ENCODE measurements around the gene IKZF2. TPM values are rescaled to one million over a fixed set of nuclear protein-coding genes. Genes with fewer than 3 reads are reported as not detected.

IKZF2 gene
- total and polyA plus RNA-seq, 2 of the 4 experiments (the other 2 are of a cell fraction) = 2.1 to 25.5 TPM

- no peak overlapping the region for H3K14ac ChIP-seq (replicated peaks; ENCODE audit: low read depth, low read length)
- H3K4ac ChIP-seq (ENCODE audit: low read depth, low read length) = no peak overlapping the region
- H3K27ac ChIP-seq (ENCODE audit: insufficient read depth, low read length) = no peak overlapping the region
- H4K20me1 ChIP-seq (ENCODE audit: insufficient read depth, low read length) = no peaks in the 10 kb centered on the region
- H3K36me3 ChIP-seq (ENCODE audit: control insufficient read depth, insufficient read depth, low read length) = no peaks in the 10 kb centered on the region; the same call in 1 of the 2 replicates
- dilution Hi-C loops (cut with HindIII; ENCODE audit: low sequenced_read_pairs, unreplicated experiment) = no loop called here
- no peaks in the 10 kb centered on the region; the same call in 1 of the 2 replicates for H3K4me1 ChIP-seq (ENCODE audit: control insufficient read depth, insufficient read depth, low read length)
- H2BK5ac ChIP-seq (ENCODE audit: low read depth, low read length, poor library complexity, severe bottlenecking) = no peak overlapping the region
- DNase-seq (no peak), ATAC-seq (ENCODE audit: low read depth) (no peak)
- no peak overlapping the region for H3K18ac ChIP-seq (ENCODE audit: low read depth, low read length)
- no peak overlapping the region for H3K56ac ChIP-seq (ENCODE audit: extremely low read depth, insufficient read depth, low read length)
- no peak overlapping the region for H3K4me3 ChIP-seq (ENCODE audit: insufficient read depth, low read depth, low read length)
- no CpG with 5 or more reads among the region's 2 CpGs for WGBS, 2 experiments (ENCODE audit: extremely low coverage in 2 of 2, insufficient read length in 1 of 2)
- no peak overlapping the region for H2AK5ac ChIP-seq (ENCODE audit: low read depth, low read length)
- no peak overlapping the region for H2AK9ac ChIP-seq (replicated peaks; ENCODE audit: low read depth, low read length, poor library complexity)
- intact Hi-C loops (cut with micrococcal nuclease) = no loop called here
- in situ Hi-C loops (cut with MboI; ENCODE audit: low sequenced_read_pairs) = no loop called here
- H2BK20ac ChIP-seq (ENCODE audit: low read depth, low read length) = no peak overlapping the region
- H4K8ac ChIP-seq (ENCODE audit: low read depth in 2 of 2, low read length in 2 of 2) = no peak overlapping the region
- no peaks in the 10 kb centered on the region for H3K9me1 ChIP-seq (ENCODE audit: insufficient read depth, low read length)
- POLR2A ChIA-PET (ENCODE audit: unreplicated experiment) = no interaction called here
- H2AFZ ChIP-seq (replicated peaks; ENCODE audit: low read length, poor library complexity) = no peak overlapping the region
- no peaks in the 10 kb centered on the region for H3K27me3 ChIP-seq (ENCODE audit: control insufficient read depth, insufficient read depth, low read length)
- H3K79me1 ChIP-seq (ENCODE audit: low read depth in 1 of 2, low read length in 2 of 2) = no peaks in the 10 kb centered on the region
- TF ChIP-seq POLR2A (IDR thresholded peaks at IDR 0.05; ENCODE audit: low read depth, low read length) = no peak
- no peak for TF ChIP-seq SMC3 (IDR thresholded peaks at IDR 0.05; ENCODE audit: low read depth, low read length)
- TF ChIP-seq CTCF (conservative IDR thresholded peaks at IDR 0.05; ENCODE audit: low read depth, low read length) = no peak
- TF ChIP-seq BHLHE40 (IDR thresholded peaks at IDR 0.05; ENCODE audit: low read depth, low read length) = no peak
- no peak for TF ChIP-seq CHD1 (IDR thresholded peaks at IDR 0.05; ENCODE audit: low read depth, low read length)
- TF ChIP-seq RAD21 (IDR thresholded peaks at IDR 0.05; ENCODE audit: low read length) = no peak
- TF ChIP-seq MAFK (IDR thresholded peaks at IDR 0.05; ENCODE audit: low read depth, low read length) = no peak
- TF ChIP-seq NFE2L2 (IDR thresholded peaks at IDR 0.05; ENCODE audit: low read depth, low read length) = no peak
- TF ChIP-seq CEBPB (IDR thresholded peaks at IDR 0.05; ENCODE audit: low read depth, low read length) = no peak
- no peak for TF ChIP-seq FOS (IDR thresholded peaks at IDR 0.05; ENCODE audit: low read depth, low read length)
- no peak for TF ChIP-seq MAZ (IDR thresholded peaks at IDR 0.05; ENCODE audit: borderline replicate concordance, low read depth, low read length)
- TF ChIP-seq MXI1 (IDR thresholded peaks at IDR 0.05; ENCODE audit: borderline replicate concordance, low read depth, low read length) = no peak
- TF ChIP-seq USF2 (IDR thresholded peaks at IDR 0.05; ENCODE audit: low read depth, low read length) = no peak
- TF ChIP-seq, protein P1, sequence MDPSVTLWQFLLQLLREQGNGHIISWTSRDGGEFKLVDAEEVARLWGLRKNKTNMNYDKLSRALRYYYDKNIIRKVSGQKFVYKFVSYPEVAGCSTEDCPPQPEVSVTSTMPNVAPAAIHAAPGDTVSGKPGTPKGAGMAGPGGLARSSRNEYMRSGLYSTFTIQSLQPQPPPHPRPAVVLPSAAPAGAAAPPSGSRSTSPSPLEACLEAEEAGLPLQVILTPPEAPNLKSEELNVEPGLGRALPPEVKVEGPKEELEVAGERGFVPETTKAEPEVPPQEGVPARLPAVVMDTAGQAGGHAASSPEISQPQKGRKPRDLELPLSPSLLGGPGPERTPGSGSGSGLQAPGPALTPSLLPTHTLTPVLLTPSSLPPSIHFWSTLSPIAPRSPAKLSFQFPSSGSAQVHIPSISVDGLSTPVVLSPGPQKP (IDR thresholded peaks at IDR 0.05; ENCODE audit: borderline replicate concordance, low read depth, low read length) = no peak
- no peak for TF ChIP-seq RCOR1 (IDR thresholded peaks at IDR 0.05; ENCODE audit: insufficient replicate concordance, low read length)
- H3K9ac ChIP-seq (ENCODE audit: low read depth, low read length) = no peak overlapping the region
- H2BK15ac ChIP-seq (ENCODE audit: low read depth, low read length) = no peak overlapping the region
- H3K23ac ChIP-seq (ENCODE audit: low read depth, low read length) = no peak overlapping the region
- H3K9me3 ChIP-seq (ENCODE audit: control insufficient read depth, insufficient read depth, low read length) = no peaks in the 10 kb centered on the region
- H4K91ac ChIP-seq (ENCODE audit: insufficient read depth, low read depth, low read length) = no peak overlapping the region
- no peak overlapping the region for H4K5ac ChIP-seq (ENCODE audit: low read depth, low read length)
- BruUV-seq (replicated peaks) = no TSS peak
- CTCF ChIA-PET = no interaction called here
- no peak overlapping the region for H3K4me2 ChIP-seq (ENCODE audit: low read depth, low read length)
- no peak overlapping the region for H2BK120ac ChIP-seq (ENCODE audit: low read depth, low read length)
These were observed 137.4 kb downstream of the IKZF2 start for GRCh38 chr2:213013979-213014378.

Measured in IMR-90 (cell line).